IgD-negative memory B cell (primary cell): ENCODE data around the gene RGS8. TPM values are rescaled to one million over a fixed set of nuclear protein-coding genes. Genes with fewer than 3 reads are reported as not detected.

ENCODE experiments used
- H3K27ac Mint-ChIP-seq, 3 donors: one replicate each; pipeline ENCODE4 v1.8.0; 2020 to 2022; ENCODE audit warnings: mild to moderate bottlenecking in 3 of 3, mixed read lengths in 3 of 3, moderate library complexity in 1 of 3
- H3K27me3 Mint-ChIP-seq: one replicate; pipeline ENCODE4 v1.8.0; 2021; ENCODE audit warnings: mixed read lengths
- H3K36me3 Mint-ChIP-seq: one replicate; pipeline ENCODE4 v1.8.0; 2020; ENCODE audit warnings: mild to moderate bottlenecking, mixed read lengths
- H3K4me1 Mint-ChIP-seq, 3 donors: one replicate each; pipeline ENCODE4 v1.8.0; 2020 to 2022; ENCODE audit warnings: mixed read lengths in 3 of 3, mild to moderate bottlenecking in 1 of 3
- H3K4me3 Mint-ChIP-seq, 4 donors: one replicate each; pipeline ENCODE4 v1.8.0; 2020 to 2022; ENCODE audit warnings: mild to moderate bottlenecking in 4 of 4, mixed read lengths in 4 of 4, moderate library complexity in 3 of 4
- H3K9me3 Mint-ChIP-seq, 3 donors: one replicate each; pipeline ENCODE4 v1.8.0; 2020 to 2021; ENCODE audit warnings: mixed read lengths in 3 of 3, mild to moderate bottlenecking in 1 of 3
- polyA plus RNA-seq: library from polyadenylated mRNA; unstranded; fragments of 300-500 nt; fragmentation: Illumina TruSeq; gene quantifications from one replicate; pipeline ENCODE4 v1.2.3, GENCODE V29; 2021

RGS8 gene
- not detected for polyA plus RNA-seq

- H3K36me3 Mint-ChIP-seq, result no peaks in the 10 kb centered on the region
- no peaks in the 10 kb centered on the region for H3K9me3 Mint-ChIP-seq
Observed at GRCh38 chr1:182684116-182684828, at the start of gene RGS8. RGS8 (minus strand) TSS chr1:182684587; CDS start chr1:182669649, 14,938 bp downstream.

GRCh38 chr1:182731852-182732575, 47.6 kb upstream of the RGS8 start:
- peaks cover 0 to 2% (median 0%) of the 10 kb centered on the region in 3 donors for H3K4me1 Mint-ChIP-seq
- peaks cover 2% of the 10 kb centered on the region for H3K36me3 Mint-ChIP-seq
- H3K27ac Mint-ChIP-seq, result no peak overlapping the region
- no peaks in the 10 kb centered on the region for H3K27me3 Mint-ChIP-seq
- no peak overlapping the region for H3K4me3 Mint-ChIP-seq
- H3K9me3 Mint-ChIP-seq, result peaks cover 0 to 2% (median 0%) of the 10 kb centered on the region in 3 donors

More at GRCh38 chr1:182684116-182684828, at the start of gene RGS8:
- Mint-ChIP-seq H3K27me3 (peaks cover 2% of the 10 kb centered on the region), H3K4me1 (peaks cover 0 to 3% (median 2%) of the 10 kb centered on the region in 3 donors), H3K4me3 (no peak within 1 kb of the TSS), H3K27ac (no peak within 1 kb of the TSS)

- Mint-ChIP-seq H3K36me3 (no peaks in the 10 kb centered on the region), H3K27ac (no peak overlapping the region), H3K4me1 (peaks cover 0 to 2% (median 0%) of the 10 kb centered on the region in 3 donors), H3K27me3 (no peaks in the 10 kb centered on the region), H3K9me3 (no peaks in the 10 kb centered on the region), H3K4me3 (no peak overlapping the region)
Observed at GRCh38 chr1:182726912-182727311, 42.5 kb upstream of the RGS8 start.

GRCh38 chr1:182725259-182726255, 41.2 kb upstream of the RGS8 start:
- Mint-ChIP-seq H3K27ac (no peak overlapping the region), H3K9me3 (no peaks in the 10 kb centered on the region), H3K4me1 (peaks cover 0 to 2% (median 0%) of the 10 kb centered on the region in 3 donors), H3K36me3 (no peaks in the 10 kb centered on the region), H3K27me3 (no peaks in the 10 kb centered on the region), H3K4me3 (no peak overlapping the region)

DNA sequence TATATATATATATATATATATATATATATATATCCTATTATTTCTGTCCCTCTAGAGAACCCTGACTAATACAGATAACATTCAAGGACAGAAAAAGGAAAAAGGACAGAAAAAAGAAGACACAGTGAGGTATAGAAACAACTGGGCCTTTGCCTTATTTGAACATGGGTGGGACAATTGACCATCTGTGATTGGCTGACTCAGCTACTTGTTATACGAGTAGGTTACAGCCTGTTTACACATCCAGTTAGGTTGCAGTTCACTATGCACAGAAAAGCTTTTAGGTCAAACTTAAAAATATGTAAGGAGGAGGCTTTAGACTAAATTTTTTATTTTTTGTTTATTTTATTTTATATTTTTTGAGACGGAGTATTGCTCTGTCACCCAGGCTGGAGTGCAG, 39.8 kb upstream of the RGS8 start:
- Mint-ChIP-seq H3K4me1 (no peaks in the 10 kb centered on the region), H3K36me3 (no peaks in the 10 kb centered on the region), H3K27me3 (peaks cover 1% of the 10 kb centered on the region), H3K4me3 (no peak overlapping the region), H3K9me3 (no peaks in the 10 kb centered on the region), H3K27ac (no peak overlapping the region)

DNA sequence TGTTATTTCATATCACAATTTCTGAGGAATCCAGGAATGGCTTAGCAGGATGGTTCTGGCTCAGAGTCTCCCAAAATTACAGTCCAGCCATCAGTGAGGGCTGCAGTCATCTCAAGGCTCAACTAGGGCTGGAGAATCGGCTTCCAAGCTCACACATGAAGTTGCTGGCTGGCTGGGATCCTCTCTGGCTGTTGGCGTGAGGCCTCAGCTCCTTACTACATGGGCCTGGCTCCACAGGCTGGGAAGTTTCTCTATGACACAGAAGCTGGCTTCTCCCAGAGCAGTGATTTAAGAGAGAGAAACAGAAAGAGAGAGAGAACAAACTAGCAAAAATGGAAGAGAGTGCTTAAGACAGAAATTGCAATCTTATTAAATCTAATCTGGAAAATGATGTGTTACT, 38.8 kb upstream of the RGS8 start:
- Mint-ChIP-seq H3K27ac (no peak overlapping the region), H3K27me3 (peaks cover 1% of the 10 kb centered on the region), H3K4me3 (no peak overlapping the region), H3K36me3 (no peaks in the 10 kb centered on the region), H3K9me3 (no peaks in the 10 kb centered on the region), H3K4me1 (peaks cover 0 to 3% (median 0%) of the 10 kb centered on the region in 3 donors)

DNA sequence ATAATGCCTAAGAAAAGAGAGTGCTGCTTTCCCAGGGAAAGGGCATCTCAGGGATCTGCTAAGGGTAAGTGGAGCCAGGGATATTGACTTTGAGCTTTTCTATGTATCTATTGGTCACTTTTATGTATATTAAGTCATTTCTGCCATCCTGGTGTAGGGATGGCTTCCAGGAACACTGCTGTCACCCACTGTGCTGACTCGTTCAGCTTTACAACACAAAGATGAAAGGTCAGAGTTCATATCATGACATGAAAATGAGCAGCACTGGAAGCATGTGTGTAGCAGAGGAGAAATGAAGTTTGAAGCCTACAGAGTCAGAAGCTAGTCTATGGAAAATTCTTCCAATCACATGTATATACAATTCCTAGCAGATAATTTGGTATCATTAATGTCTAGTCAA, 37.1 kb upstream of the RGS8 start:
- H3K27ac Mint-ChIP-seq, result no peak overlapping the region
- H3K36me3 Mint-ChIP-seq, result no peaks in the 10 kb centered on the region

GRCh38 chr1:182720463-182720862, 36.1 kb upstream of the RGS8 start:
- Mint-ChIP-seq H3K27me3 (peaks cover 1% of the 10 kb centered on the region), H3K36me3 (no peaks in the 10 kb centered on the region), H3K9me3 (no peaks in the 10 kb centered on the region), H3K27ac (no peak overlapping the region), H3K4me1 (peaks cover 8 to 18% (median 11%) of the 10 kb centered on the region in 3 donors), H3K4me3 (no peak overlapping the region)

More for the DNA sequence above, 37.1 kb upstream of the RGS8 start:
- H3K27me3 Mint-ChIP-seq, result peaks cover 1% of the 10 kb centered on the region
- no peaks in the 10 kb centered on the region for H3K9me3 Mint-ChIP-seq
- no peak overlapping the region for H3K4me3 Mint-ChIP-seq
- H3K4me1 Mint-ChIP-seq, result peaks cover 8 to 18% (median 11%) of the 10 kb centered on the region in 3 donors

- Mint-ChIP-seq H3K4me3 (no peak overlapping the region), H3K27me3 (peaks cover 1% of the 10 kb centered on the region), H3K4me1 (peaks cover 8 to 18% (median 11%) of the 10 kb centered on the region in 3 donors), H3K9me3 (no peaks in the 10 kb centered on the region), H3K36me3 (peaks cover 1% of the 10 kb centered on the region), H3K27ac (peak overlapping the region in 1 of 3 donors; percentile 28)
Observed at GRCh38 chr1:182719553-182719952, 35.2 kb upstream of the RGS8 start.

DNA sequence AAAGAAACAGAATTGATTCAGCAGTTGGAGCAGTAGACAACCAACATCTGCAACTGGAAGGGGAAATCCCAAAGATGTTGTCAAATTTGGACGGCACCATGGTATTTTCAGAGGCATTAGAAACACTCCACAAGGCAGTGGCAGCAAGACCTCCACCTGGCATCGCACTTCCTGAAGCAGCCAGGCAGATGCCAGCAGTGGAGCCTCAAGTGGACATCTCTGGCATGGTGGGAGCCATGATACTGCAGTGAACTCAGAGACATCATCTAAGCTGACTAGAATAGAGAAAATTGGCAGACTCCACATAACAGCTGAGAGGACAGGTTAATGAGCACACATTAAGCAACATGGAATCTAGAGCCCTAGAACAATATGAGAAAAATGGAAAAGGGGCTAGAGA, 33.9 kb upstream of the RGS8 start:
- Mint-ChIP-seq H3K36me3 (peaks cover 1% of the 10 kb centered on the region), H3K27me3 (peaks cover 1% of the 10 kb centered on the region), H3K4me1 (peaks cover 8 to 18% (median 13%) of the 10 kb centered on the region in 3 donors), H3K27ac (no peak overlapping the region), H3K9me3 (no peaks in the 10 kb centered on the region), H3K4me3 (no peak overlapping the region)

GRCh38 chr1:182716740-182717720, 32.6 kb upstream of the RGS8 start:
- peaks cover 1% of the 10 kb centered on the region for H3K36me3 Mint-ChIP-seq
- peaks cover 8 to 18% (median 13%) of the 10 kb centered on the region in 3 donors for H3K4me1 Mint-ChIP-seq
- H3K27me3 Mint-ChIP-seq, result peaks cover 1% of the 10 kb centered on the region
- no peak overlapping the region for H3K27ac Mint-ChIP-seq
- no peaks in the 10 kb centered on the region for H3K9me3 Mint-ChIP-seq
- peak overlapping the region in 1 of 4 donors; percentile 15 for H3K4me3 Mint-ChIP-seq

GRCh38 chr1:182715531-182715930, 31.1 kb upstream of the RGS8 start:
- no peak overlapping the region for H3K27ac Mint-ChIP-seq
- peaks cover 8 to 18% (median 13%) of the 10 kb centered on the region in 3 donors for H3K4me1 Mint-ChIP-seq
- no peaks in the 10 kb centered on the region for H3K9me3 Mint-ChIP-seq
- peaks cover 1% of the 10 kb centered on the region for H3K27me3 Mint-ChIP-seq
- H3K36me3 Mint-ChIP-seq, result peaks cover 1% of the 10 kb centered on the region
- H3K4me3 Mint-ChIP-seq, result no peak overlapping the region

GRCh38 chr1:182714546-182714945, 30.2 kb upstream of the RGS8 start:
- H3K27ac Mint-ChIP-seq, result no peak overlapping the region
- no peaks in the 10 kb centered on the region for H3K9me3 Mint-ChIP-seq
- H3K4me1 Mint-ChIP-seq, result peaks cover 8 to 18% (median 13%) of the 10 kb centered on the region in 3 donors
- peaks cover 1% of the 10 kb centered on the region for H3K27me3 Mint-ChIP-seq
- H3K4me3 Mint-ChIP-seq, result no peak overlapping the region
- H3K36me3 Mint-ChIP-seq, result peaks cover 1% of the 10 kb centered on the region

- Mint-ChIP-seq H3K9me3 (no peaks in the 10 kb centered on the region), H3K36me3 (peaks cover 1% of the 10 kb centered on the region), H3K4me1 (peaks cover 8 to 18% (median 13%) of the 10 kb centered on the region in 3 donors), H3K27me3 (no peaks in the 10 kb centered on the region), H3K27ac (no peak overlapping the region), H3K4me3 (no peak overlapping the region)
Observed at GRCh38 chr1:182713939-182714338, 29.6 kb upstream of the RGS8 start.
